Astrocyte of the cerebellum (primary cell): ENCODE results near the gene TP53I3.
A peak's percentile ranks its signal among the peaks of the same experiment; 100 is the strongest.
"Not testable (repeated sequence)": the region's sequence is repeated elsewhere in the genome, so short reads cannot be mapped to it uniquely, and the experiment has no call there.

Experiments used
- DNase-seq: peaks from one replicate; pipeline ENCODE4 v3.0.0-alpha.2; 2011; ENCODE audit warnings: low read depth
- H3K4me3 ChIP-seq: 2 replicates; pipeline ENCODE4 v1.5.1; 2011; ENCODE audit warnings: mild to moderate bottlenecking, low read depth, low read length, moderate library complexity
- in situ Hi-C: cut with HindIII; loops from 2 replicates; pipeline ENCODE4 v1.10.0; 2017; ENCODE audit warnings: low sequenced_read_pairs
- TF ChIP-seq, protein P1 (sequence below): IDR thresholded peaks from 2 replicates; pipeline ENCODE4 v1.5.1; 2012; ENCODE audit warnings: low read length, low read depth, moderate library complexity, mild to moderate bottlenecking; ENCODE audit errors: missing control alignments

The TP53I3 gene

DNA sequence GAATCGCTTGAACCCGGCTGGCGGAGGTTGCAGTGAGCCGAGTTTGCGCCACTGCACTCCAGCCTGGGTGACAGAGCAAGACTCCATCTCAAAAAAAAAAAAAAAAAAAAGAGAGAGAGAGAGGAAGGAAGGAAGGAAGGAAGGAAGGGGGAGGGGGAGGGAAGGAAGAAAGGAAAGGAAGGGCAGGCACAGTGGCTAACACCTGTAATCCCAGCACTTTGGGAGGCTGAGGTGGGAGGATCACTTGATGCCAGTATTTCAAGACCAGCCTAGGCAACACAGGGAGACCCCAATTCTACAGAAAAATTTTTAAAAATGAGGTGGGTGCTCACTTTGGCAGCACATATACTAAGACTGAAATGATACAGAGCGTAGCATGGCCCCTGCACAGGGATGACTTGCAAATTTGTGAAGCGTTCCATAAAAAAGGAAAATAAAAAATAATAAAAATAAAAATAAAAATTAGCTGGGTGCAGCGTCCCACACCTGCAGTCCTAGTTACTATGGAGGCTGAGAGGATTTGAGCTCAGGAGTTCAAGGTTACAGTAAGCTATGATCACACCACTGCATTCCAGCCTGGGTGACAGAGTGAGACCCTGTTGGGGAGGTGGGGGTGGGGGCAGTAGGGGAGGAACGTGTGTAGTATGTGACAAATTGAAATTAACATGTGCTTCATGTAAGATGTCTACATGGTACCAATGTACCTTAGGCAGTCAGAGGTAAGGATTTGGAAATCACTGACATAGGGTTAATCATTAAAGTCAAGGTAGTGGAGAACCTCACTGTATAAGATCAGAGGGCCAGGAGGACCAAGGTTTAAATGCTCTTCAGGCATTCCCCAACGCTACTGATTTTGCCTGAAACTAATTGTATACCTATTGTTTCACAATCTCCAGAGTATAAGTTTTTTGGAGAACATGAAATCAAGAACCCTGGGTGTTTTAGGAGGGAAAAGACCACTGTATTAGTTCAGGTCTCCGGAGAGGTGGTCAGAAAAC, 38.8 kb downstream of the TP53I3 start:
- in situ Hi-C loops, result no loop called here
- no peak for DNase-seq
- peak overlapping the region; percentile 67 for H3K4me3 ChIP-seq
- TF ChIP-seq, protein P1, sequence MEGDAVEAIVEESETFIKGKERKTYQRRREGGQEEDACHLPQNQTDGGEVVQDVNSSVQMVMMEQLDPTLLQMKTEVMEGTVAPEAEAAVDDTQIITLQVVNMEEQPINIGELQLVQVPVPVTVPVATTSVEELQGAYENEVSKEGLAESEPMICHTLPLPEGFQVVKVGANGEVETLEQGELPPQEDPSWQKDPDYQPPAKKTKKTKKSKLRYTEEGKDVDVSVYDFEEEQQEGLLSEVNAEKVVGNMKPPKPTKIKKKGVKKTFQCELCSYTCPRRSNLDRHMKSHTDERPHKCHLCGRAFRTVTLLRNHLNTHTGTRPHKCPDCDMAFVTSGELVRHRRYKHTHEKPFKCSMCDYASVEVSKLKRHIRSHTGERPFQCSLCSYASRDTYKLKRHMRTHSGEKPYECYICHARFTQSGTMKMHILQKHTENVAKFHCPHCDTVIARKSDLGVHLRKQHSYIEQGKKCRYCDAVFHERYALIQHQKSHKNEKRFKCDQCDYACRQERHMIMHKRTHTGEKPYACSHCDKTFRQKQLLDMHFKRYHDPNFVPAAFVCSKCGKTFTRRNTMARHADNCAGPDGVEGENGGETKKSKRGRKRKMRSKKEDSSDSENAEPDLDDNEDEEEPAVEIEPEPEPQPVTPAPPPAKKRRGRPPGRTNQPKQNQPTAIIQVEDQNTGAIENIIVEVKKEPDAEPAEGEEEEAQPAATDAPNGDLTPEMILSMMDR, result no peak

DNA sequence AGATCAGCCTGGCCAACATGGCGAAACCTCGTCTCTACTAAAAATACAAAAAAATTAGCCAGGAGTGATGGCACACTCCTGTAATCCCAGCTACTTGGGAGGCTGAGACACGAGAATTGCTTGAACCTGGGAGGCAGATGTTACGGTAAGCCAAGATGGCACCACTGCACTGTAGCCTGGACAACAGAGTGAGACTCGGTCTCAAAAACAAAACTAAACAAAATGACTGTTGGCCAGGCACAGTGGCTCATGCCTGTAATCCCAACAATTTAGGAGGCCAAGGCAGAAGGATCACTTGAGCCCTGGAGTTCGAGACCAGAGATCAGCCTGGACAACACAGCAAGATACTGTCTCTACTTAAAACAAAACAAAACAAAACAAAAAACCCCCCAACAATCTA, 41.5 kb downstream of the TP53I3 start:
- H3K4me3 ChIP-seq, in situ Hi-C loops, DNase-seq: not testable (repeated sequence)

DNA sequence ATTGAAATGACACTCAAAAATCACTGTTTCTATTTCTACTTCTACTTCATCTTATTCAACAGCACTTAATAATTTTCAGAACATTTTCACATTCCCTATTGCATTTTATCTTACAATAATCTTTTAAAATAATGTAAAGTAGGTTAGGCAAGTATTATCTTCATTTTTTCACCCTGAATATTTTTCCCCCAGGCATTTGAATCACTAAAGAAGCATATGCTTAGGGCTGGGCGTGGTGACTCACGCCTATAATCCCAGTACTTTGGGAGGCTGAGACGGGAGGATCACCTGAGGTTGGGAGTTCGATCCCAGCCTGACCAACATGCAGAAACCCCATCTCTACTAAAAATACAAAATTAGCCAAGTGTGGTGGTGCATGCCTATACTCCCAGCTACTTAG, 44.1 kb downstream of the TP53I3 start:
- H3K4me3 ChIP-seq, result no peak overlapping the region
- TF ChIP-seq, protein P1, result no peak
- in situ Hi-C loops, result no loop called here
- DNase-seq, result no peak

DNA sequence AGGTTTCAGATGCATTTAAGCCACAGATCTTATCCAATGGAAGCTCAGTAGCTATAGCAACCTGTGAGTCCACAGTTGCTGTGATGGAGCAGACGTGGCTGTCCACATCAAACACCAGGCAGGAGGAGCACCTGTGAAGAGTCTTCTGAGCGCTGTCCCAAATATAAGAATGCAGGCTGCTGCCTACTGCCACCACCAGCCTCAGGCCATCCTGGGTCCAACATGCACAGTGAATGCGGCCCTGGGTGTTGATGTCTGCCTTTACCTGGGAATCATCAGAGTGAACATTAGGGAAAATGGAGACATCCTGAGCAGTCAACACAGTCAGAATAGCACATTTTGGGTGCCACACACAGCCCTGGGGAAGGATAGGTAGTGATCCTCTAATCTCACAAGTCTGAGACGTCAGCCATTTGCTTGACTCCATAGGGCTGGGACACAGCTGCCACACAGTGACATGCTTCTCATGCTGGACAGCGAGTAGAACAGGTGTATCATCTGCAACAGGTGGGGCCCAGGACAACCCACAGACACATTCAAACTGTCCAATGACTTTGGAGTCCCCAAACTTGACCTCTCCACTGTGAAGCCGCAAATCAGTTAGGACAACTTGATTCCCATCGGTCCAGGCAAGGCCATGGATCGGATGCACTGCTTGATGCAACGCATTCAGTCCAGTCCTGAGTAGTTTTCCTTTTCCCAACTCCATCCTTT, 45.7 kb downstream of the TP53I3 start:
- H3K4me3 ChIP-seq, result no peak overlapping the region
- DNase-seq, result no peak
- in situ Hi-C loops, result no loop called here

More for the DNA sequence above, 45.7 kb downstream of the TP53I3 start:
- TF ChIP-seq, protein P1, result no peak
